Measurements from ENCODE around the gene ADGRV1.

DNA sequence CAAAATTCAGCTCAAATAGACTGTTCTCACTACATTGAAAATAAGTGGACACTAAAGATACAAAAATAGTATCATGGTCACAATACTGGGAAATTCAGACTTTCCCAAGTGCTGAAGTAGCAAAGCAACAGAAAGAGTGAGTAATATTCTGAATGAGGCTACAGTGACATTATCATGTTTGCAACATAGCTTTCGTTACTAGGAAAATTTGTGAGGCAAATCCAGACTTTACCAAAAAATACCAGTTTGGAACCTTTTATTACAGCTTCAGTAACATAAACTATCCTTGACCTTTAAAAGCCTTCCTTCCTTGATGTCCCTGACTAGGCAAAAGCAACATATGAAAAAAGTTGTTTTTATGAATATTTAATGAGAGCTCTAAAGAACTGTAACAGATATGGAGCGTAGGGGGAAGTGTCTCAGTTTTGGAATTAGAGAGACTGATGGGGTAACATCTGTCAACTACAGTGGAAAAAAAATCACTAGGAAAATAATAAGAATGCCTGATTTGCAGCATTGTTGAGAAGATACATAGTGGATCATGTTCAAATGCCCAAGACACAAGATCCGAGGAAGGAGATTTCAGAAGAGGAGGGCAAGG, 312.9 kb downstream of the ADGRV1 start:
- TF ChIP-seq, protein P1, sequence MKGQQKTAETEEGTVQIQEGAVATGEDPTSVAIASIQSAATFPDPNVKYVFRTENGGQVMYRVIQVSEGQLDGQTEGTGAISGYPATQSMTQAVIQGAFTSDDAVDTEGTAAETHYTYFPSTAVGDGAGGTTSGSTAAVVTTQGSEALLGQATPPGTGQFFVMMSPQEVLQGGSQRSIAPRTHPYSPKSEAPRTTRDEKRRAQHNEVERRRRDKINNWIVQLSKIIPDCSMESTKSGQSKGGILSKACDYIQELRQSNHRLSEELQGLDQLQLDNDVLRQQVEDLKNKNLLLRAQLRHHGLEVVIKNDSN (IDR thresholded peaks at IDR 0.05; ENCODE audit: borderline replicate concordance, low read depth): no peak
- TF ChIP-seq MEF2A (IDR thresholded peaks at IDR 0.05; ENCODE audit: borderline replicate concordance, low read depth) (no peak), ELF1 (IDR thresholded peaks at IDR 0.05) (no peak), SIN3A (IDR thresholded peaks at IDR 0.05; ENCODE audit: borderline replicate concordance, low read depth, low read length) (no peak), CHD2 (IDR thresholded peaks at IDR 0.05; ENCODE audit: low read length, partially characterized antibody) (no peak), GATA2 (CRISPR knock-in tag; IDR thresholded peaks at IDR 0.05) (no peak), RFX5 (IDR thresholded peaks at IDR 0.05; ENCODE audit: low read length) (no peak), YY1 (IDR thresholded peaks at IDR 0.05; ENCODE audit: low read depth) (no peak), TCF12 (IDR thresholded peaks at IDR 0.05) (no peak)
- TF ChIP-seq, protein P2, sequence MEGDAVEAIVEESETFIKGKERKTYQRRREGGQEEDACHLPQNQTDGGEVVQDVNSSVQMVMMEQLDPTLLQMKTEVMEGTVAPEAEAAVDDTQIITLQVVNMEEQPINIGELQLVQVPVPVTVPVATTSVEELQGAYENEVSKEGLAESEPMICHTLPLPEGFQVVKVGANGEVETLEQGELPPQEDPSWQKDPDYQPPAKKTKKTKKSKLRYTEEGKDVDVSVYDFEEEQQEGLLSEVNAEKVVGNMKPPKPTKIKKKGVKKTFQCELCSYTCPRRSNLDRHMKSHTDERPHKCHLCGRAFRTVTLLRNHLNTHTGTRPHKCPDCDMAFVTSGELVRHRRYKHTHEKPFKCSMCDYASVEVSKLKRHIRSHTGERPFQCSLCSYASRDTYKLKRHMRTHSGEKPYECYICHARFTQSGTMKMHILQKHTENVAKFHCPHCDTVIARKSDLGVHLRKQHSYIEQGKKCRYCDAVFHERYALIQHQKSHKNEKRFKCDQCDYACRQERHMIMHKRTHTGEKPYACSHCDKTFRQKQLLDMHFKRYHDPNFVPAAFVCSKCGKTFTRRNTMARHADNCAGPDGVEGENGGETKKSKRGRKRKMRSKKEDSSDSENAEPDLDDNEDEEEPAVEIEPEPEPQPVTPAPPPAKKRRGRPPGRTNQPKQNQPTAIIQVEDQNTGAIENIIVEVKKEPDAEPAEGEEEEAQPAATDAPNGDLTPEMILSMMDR (IDR thresholded peaks at IDR 0.05): no peak
- TF ChIP-seq, protein P3, sequence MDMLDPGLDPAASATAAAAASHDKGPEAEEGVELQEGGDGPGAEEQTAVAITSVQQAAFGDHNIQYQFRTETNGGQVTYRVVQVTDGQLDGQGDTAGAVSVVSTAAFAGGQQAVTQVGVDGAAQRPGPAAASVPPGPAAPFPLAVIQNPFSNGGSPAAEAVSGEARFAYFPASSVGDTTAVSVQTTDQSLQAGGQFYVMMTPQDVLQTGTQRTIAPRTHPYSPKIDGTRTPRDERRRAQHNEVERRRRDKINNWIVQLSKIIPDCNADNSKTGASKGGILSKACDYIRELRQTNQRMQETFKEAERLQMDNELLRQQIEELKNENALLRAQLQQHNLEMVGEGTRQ (IDR thresholded peaks at IDR 0.05; ENCODE audit: borderline replicate concordance, low read depth, low read length): no peak

Data from SK-N-SH (cell line).